Prostate gland (tissue), 2 donors: ENCODE data around the gene SLC13A3. TPM values are rescaled to one million over a fixed set of nuclear protein-coding genes. Genes with fewer than 3 reads are reported as not detected.

Experiments
- DNase-seq: peaks from one replicate; pipeline ENCODE4 v3.0.0-alpha.2; 2019; ENCODE audit warnings: low spot score
- H3K27ac ChIP-seq, 2 donors: fragments of 200-600 bp; sonication (generic); 2 replicates each; pipeline ENCODE4 v1.5.1; 2017 to 2019
- H3K27me3 ChIP-seq: fragments of 200-600 bp; sonication (generic); replicated peaks from 2 replicates; pipeline ENCODE4 v1.5.1; 2019; ENCODE audit not compliant: insufficient read depth
- H3K36me3 ChIP-seq, 2 donors: fragments of 200-600 bp; sonication (generic); 1 replicate in 1 of 2; 2 replicates in 1 of 2; pipeline versions ENCODE4 v1.5.1 to v1.8.1; 2017 to 2019
- H3K4me1 ChIP-seq: fragments of 200-600 bp; sonication (generic); replicated peaks from 2 replicates; pipeline ENCODE4 v1.5.1; 2019
- H3K4me3 ChIP-seq, 2 donors: fragments of 200-600 bp; sonication (generic); 2 replicates each; pipeline ENCODE4 v1.5.1; 2017 to 2019
- H3K9me3 ChIP-seq: fragments of 200-600 bp; sonication (generic); 2 replicates; pipeline ENCODE4 v1.5.1; 2017
- POLR2A ChIP-seq: fragments of 450-650 bp; IDR thresholded peaks from one replicate; pipeline ENCODE4 v1.6.1; 2016; ENCODE audit warnings: antibody characterized with exemption, mild to moderate bottlenecking
- POLR2AphosphoS5 ChIP-seq: sonication (generic); formaldehyde crosslinking; IDR thresholded peaks from one replicate; pipeline ENCODE4 v1.6.1; 2017; ENCODE audit warnings: antibody characterized with exemption
- WGBS: methylation state at CpG from one replicate; pipeline ENCODE4 v1.1.5; 2018; 5-methylcytosine and 5-hydroxymethylcytosine counted together
- intact Hi-C: fragments of 100-400 bp; cut with DNase I; formaldehyde crosslinking; loops from one replicate; pipeline ENCODE4 v1.14.2; 2022
- total RNA-seq, 2 donors: library from RNA; depleted of rRNA; stranded (reverse); fragments of >200 nt; gene quantifications; one replicate each; pipeline ENCODE4 v1.1.0, GENCODE V29; 2016
- TF ChIP-seq, protein P1 (sequence below), 4 experiments: fragments of 200-600 bp in 2 of 4; fragments of 450-650 bp in 2 of 4; sonication (generic) in 2 of 4; IDR thresholded peaks; 1 replicate in 3 of 4; 2 replicates in 1 of 4; pipeline ENCODE4 v1.5.1; 2016 to 2019; ENCODE audit warnings: antibody characterized with exemption in 4 of 4, mild to moderate bottlenecking in 2 of 4, moderate library complexity in 2 of 4

Gene SLC13A3
- total RNA-seq, 2 donors from 2014 or later = 10.5 to 16.9 TPM

DNA sequence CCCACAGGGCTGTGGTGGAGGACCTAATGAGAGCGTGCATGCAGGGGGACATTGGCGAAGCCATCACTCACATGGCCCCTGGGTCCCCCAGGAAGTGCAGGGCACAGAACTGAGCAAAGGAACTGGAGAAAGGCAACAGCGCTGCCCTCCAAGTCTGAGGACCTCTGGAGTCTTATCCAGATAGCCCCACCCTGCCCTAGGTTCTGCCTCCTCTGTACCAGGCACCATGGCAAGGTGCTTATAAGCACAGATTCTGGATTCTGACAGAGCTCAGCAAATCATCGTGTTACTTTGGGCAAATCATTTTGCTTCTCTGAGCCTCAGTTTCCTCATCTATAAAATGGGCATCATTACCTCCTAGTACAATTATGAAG lies 44.5 kb downstream of the SLC13A3 start:
- Histone ChIP-seq H3K27me3 (no peaks in the 10 kb centered on the region), H3K4me3 (no peak overlapping the region), H3K27ac (no peak overlapping the region), H3K9me3 (no peaks in the 10 kb centered on the region), H3K4me1 (no peaks in the 10 kb centered on the region), H3K36me3 (no peaks in the 10 kb centered on the region)
- 98% methylated on average over 4 of the region's 4 CpGs for WGBS
- TF ChIP-seq POLR2A (no peak), POLR2AphosphoS5 (no peak)
- TF ChIP-seq, protein P1, sequence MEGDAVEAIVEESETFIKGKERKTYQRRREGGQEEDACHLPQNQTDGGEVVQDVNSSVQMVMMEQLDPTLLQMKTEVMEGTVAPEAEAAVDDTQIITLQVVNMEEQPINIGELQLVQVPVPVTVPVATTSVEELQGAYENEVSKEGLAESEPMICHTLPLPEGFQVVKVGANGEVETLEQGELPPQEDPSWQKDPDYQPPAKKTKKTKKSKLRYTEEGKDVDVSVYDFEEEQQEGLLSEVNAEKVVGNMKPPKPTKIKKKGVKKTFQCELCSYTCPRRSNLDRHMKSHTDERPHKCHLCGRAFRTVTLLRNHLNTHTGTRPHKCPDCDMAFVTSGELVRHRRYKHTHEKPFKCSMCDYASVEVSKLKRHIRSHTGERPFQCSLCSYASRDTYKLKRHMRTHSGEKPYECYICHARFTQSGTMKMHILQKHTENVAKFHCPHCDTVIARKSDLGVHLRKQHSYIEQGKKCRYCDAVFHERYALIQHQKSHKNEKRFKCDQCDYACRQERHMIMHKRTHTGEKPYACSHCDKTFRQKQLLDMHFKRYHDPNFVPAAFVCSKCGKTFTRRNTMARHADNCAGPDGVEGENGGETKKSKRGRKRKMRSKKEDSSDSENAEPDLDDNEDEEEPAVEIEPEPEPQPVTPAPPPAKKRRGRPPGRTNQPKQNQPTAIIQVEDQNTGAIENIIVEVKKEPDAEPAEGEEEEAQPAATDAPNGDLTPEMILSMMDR (IDR thresholded peaks at IDR 0.05) = no peak
- intact Hi-C loops = no loop called here
- no peak for DNase-seq

- Histone ChIP-seq H3K4me3 (no peak overlapping the region), H3K36me3 (no peaks in the 10 kb centered on the region), H3K9me3 (no peaks in the 10 kb centered on the region), H3K27me3 (no peaks in the 10 kb centered on the region), H3K27ac (no peak overlapping the region), H3K4me1 (no peaks in the 10 kb centered on the region)
- no peak for TF ChIP-seq POLR2AphosphoS5
- TF ChIP-seq POLR2A = no peak
- TF ChIP-seq, protein P1 (IDR thresholded peaks at IDR 0.05) = no peak
- WGBS = 91% methylated on average over 9 of the region's 9 CpGs
- DNase-seq = no peak
- intact Hi-C loops = no loop called here
Measured at GRCh38 chr20:46605978-46606816, 45.1 kb downstream of the SLC13A3 start.

DNA sequence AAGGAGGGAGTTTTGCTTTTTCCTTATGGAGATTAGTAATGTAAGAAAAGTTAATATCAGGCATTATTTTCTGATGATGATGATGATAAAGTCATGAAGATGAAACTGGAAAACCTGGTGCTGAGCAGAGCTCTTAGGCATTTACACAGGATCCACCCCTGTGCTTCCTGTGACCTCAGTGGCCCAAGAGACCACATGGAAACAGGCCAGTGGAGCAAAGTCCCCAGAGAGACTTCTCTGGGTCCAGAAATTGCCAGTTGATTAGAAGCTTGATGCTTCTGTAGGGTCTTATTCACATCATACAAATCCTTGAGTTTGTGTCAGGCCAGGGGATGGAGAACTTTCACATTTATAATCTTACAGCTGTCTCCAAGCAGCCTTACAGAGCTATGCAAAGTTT lies 46.1 kb downstream of the SLC13A3 start:
- no peak overlapping the region for H3K4me3 ChIP-seq
- DNase-seq = no peak
- H3K9me3 ChIP-seq = no peaks in the 10 kb centered on the region
- TF ChIP-seq POLR2A (no peak), POLR2AphosphoS5 (no peak)
- TF ChIP-seq, protein P1 (IDR thresholded peaks at IDR 0.05) = no peak
- no peaks in the 10 kb centered on the region for H3K4me1 ChIP-seq
- no peaks in the 10 kb centered on the region for H3K27me3 ChIP-seq
- intact Hi-C loops = no loop called here
- H3K36me3 ChIP-seq = no peaks in the 10 kb centered on the region
- H3K27ac ChIP-seq = no peak overlapping the region

- intact Hi-C loops = no loop called here
- no peak for DNase-seq
- H3K27ac ChIP-seq = no peak overlapping the region
- no peaks in the 10 kb centered on the region for H3K4me1 ChIP-seq
- H3K4me3 ChIP-seq = no peak overlapping the region
- no peaks in the 10 kb centered on the region for H3K9me3 ChIP-seq
- WGBS = 90% methylated on average over 13 of the region's 13 CpGs
- no peak for TF ChIP-seq POLR2A
- TF ChIP-seq, protein P1 (IDR thresholded peaks at IDR 0.05) = no peak
- TF ChIP-seq POLR2AphosphoS5 = no peak
- H3K27me3 ChIP-seq = no peaks in the 10 kb centered on the region
- no peaks in the 10 kb centered on the region for H3K36me3 ChIP-seq
Measured at GRCh38 chr20:46604551-46605133, 46.6 kb downstream of the SLC13A3 start.

GRCh38 chr20:46602429-46602828 lies 48.8 kb downstream of the SLC13A3 start:
- WGBS = 95% methylated on average over 2 of the region's 2 CpGs
- intact Hi-C loops = no loop called here
- H3K4me3 ChIP-seq = no peak overlapping the region

More at GRCh38 chr20:46602429-46602828, 48.8 kb downstream of the SLC13A3 start:
- Histone ChIP-seq H3K9me3 (no peaks in the 10 kb centered on the region), H3K36me3 (no peaks in the 10 kb centered on the region), H3K4me1 (no peaks in the 10 kb centered on the region), H3K27me3 (no peaks in the 10 kb centered on the region), H3K27ac (no peak overlapping the region)
- DNase-seq = no peak
- TF ChIP-seq POLR2A (no peak), POLR2AphosphoS5 (no peak)
- TF ChIP-seq, protein P1 (IDR thresholded peaks at IDR 0.05) = no peak
